Right atrium auricular region (tissue), 2 donors: ENCODE results near the gene BCAS1. TPM values are rescaled to one million over a fixed set of nuclear protein-coding genes. Genes with fewer than 3 reads are reported as not detected.

Source experiments
- DNase-seq: peaks from one replicate; pipeline ENCODE4 v3.0.0-alpha.2; 2019; ENCODE audit warnings: low spot score
- H3K27ac ChIP-seq, 2 donors: fragments of 200-600 bp; sonication (generic); 1 replicate in 1 of 2; 2 replicates in 1 of 2; pipeline ENCODE4 v1.5.1; 2016 to 2019
- H3K27me3 ChIP-seq, 2 donors: fragments of 200-600 bp; sonication (generic); one replicate each; pipeline versions ENCODE4 v1.5.1 to v1.6.0; 2017 to 2019
- H3K36me3 ChIP-seq: fragments of 200-600 bp; sonication (generic); one replicate; pipeline ENCODE4 v1.5.1; 2016
- H3K4me1 ChIP-seq, 2 donors: fragments of 200-600 bp; sonication (generic); one replicate each; pipeline versions ENCODE4 v1.5.1 to v1.6.0; 2017 to 2019
- H3K4me3 ChIP-seq, 2 donors: fragments of 200-600 bp; sonication (generic); 1 replicate in 1 of 2; 2 replicates in 1 of 2; pipeline ENCODE4 v1.5.1; 2017 to 2019; ENCODE audit warnings: mild to moderate bottlenecking in 1 of 2, moderate library complexity in 1 of 2
- H3K9me3 ChIP-seq, 2 donors: fragments of 200-600 bp; sonication (generic); one replicate each; pipeline ENCODE4 v1.5.1; 2019
- total RNA-seq, 2 donors: library from RNA; depleted of rRNA; stranded (reverse); fragments of >200 nt; gene quantifications; one replicate each; pipeline ENCODE4 v1.1.0, GENCODE V29; 2016
- TF ChIP-seq, protein P1 (sequence below), 2 donors: fragments of 200-600 bp; sonication (generic); IDR thresholded peaks; one replicate each; pipeline ENCODE4 v1.5.1; 2019; ENCODE audit warnings: antibody characterized with exemption in 2 of 2

The BCAS1 gene
- total RNA-seq, 2 donors from 2014 or later = not detected

GRCh38 chr20:54085910-54086309 is 15.5 kb upstream of the BCAS1 start:
- H3K4me3 ChIP-seq = no peak overlapping the region
- no peak for DNase-seq
- H3K27ac ChIP-seq = no peak overlapping the region

DNA sequence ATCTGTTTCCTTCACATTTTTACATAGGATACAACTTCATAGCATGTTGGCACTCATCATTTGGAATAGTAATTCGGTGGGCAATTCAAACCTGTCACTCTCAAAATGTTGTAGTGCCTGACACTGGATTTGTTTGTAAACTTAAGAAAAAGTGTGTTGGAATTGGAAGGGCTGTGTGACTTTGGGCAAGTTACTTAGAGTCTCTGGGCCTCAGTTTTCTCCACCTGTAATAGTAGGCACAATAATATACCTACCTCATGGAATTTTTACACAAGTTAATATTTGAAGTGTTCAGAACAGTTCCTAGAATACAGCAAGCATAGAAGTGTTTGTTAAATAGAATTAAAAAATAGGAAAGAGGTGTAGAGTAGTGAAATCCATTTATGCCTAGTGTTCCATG is 15.0 kb upstream of the BCAS1 start:
- H3K36me3 ChIP-seq = no peaks in the 10 kb centered on the region
- H3K4me3 ChIP-seq = no peak overlapping the region
- DNase-seq = no peak
- TF ChIP-seq, protein P1, sequence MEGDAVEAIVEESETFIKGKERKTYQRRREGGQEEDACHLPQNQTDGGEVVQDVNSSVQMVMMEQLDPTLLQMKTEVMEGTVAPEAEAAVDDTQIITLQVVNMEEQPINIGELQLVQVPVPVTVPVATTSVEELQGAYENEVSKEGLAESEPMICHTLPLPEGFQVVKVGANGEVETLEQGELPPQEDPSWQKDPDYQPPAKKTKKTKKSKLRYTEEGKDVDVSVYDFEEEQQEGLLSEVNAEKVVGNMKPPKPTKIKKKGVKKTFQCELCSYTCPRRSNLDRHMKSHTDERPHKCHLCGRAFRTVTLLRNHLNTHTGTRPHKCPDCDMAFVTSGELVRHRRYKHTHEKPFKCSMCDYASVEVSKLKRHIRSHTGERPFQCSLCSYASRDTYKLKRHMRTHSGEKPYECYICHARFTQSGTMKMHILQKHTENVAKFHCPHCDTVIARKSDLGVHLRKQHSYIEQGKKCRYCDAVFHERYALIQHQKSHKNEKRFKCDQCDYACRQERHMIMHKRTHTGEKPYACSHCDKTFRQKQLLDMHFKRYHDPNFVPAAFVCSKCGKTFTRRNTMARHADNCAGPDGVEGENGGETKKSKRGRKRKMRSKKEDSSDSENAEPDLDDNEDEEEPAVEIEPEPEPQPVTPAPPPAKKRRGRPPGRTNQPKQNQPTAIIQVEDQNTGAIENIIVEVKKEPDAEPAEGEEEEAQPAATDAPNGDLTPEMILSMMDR (IDR thresholded peaks at IDR 0.05) = no peak
- no peaks in the 10 kb centered on the region for H3K27me3 ChIP-seq
- no peaks in the 10 kb centered on the region for H3K4me1 ChIP-seq
- H3K27ac ChIP-seq = no peak overlapping the region
- no peaks in the 10 kb centered on the region for H3K9me3 ChIP-seq

More at GRCh38 chr20:54085910-54086309, 15.5 kb upstream of the BCAS1 start:
- H3K27me3 ChIP-seq = no peaks in the 10 kb centered on the region
- no peaks in the 10 kb centered on the region for H3K36me3 ChIP-seq
- H3K4me1 ChIP-seq = no peaks in the 10 kb centered on the region
- TF ChIP-seq, protein P1 (IDR thresholded peaks at IDR 0.05) = no peak
- no peaks in the 10 kb centered on the region for H3K9me3 ChIP-seq

DNA sequence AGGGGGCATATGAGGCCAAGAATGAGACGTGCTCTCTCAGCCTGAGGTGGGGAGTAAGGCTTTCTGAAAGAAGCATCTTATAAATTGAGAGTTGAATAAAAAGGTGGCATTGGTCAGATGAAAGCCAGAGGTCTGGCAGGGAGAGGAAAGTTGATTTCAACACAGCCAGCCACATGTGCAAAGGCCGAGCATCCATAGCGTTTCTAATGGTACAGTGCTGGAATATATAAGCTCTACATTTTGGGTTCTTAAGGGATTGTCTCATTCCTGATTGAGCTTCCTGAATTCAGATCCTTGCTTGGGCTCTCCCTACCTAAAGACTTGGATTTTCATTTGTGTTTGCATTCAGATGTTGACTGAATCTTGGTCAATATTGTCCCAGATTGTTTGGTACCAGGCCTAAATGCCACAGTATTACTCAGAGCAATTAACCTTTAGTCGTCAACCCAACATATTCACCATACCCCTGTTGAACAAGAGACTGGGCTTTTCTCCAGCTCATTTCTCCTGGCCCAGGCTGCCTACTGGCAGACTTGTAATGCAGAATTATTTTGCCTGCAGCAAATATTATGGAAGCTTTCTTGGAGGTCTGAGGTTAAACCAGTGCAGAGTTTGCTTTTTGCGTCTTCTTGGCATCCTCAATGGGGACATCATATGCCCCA is 14.5 kb upstream of the BCAS1 start:
- Histone ChIP-seq H3K4me3 (no peak overlapping the region), H3K9me3 (no peaks in the 10 kb centered on the region), H3K27me3 (no peaks in the 10 kb centered on the region), H3K36me3 (no peaks in the 10 kb centered on the region), H3K4me1 (no peaks in the 10 kb centered on the region), H3K27ac (no peak overlapping the region)
- DNase-seq = no peak
- TF ChIP-seq, protein P1 (IDR thresholded peaks at IDR 0.05) = no peak

- Histone ChIP-seq H3K4me3 (no peak overlapping the region), H3K9me3 (no peaks in the 10 kb centered on the region), H3K4me1 (no peaks in the 10 kb centered on the region), H3K27ac (no peak overlapping the region), H3K36me3 (no peaks in the 10 kb centered on the region), H3K27me3 (no peaks in the 10 kb centered on the region)
- TF ChIP-seq, protein P1 (IDR thresholded peaks at IDR 0.05) = no peak
- DNase-seq = no peak
These were observed 13.8 kb upstream of the BCAS1 start for GRCh38 chr20:54084193-54084592.

DNA sequence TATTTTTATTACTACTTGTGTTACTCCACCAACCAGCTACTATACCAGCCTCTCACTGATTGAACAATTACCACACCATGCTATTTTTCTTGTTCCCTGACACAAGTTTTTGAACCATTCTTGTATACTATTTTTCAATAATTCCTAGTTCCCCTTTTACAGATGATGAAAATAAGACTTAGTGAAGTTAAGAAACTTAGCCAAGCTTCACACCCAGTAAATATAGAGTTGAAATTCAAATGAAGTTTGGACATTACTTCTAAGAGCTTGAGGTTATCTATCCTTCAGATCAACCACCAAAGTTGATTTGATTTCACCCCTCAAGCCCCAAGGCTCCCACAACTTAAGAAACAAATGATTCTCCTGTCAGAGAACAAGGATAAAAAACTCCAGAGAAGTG is 13.1 kb upstream of the BCAS1 start:
- H3K36me3 ChIP-seq = no peaks in the 10 kb centered on the region
- no peaks in the 10 kb centered on the region for H3K4me1 ChIP-seq
- H3K9me3 ChIP-seq = no peaks in the 10 kb centered on the region
- no peak overlapping the region for H3K27ac ChIP-seq
- no peaks in the 10 kb centered on the region for H3K27me3 ChIP-seq
- no peak for DNase-seq
- TF ChIP-seq, protein P1 (IDR thresholded peaks at IDR 0.05) = no peak
- H3K4me3 ChIP-seq = no peak overlapping the region

GRCh38 chr20:54082100-54082499 is 11.7 kb upstream of the BCAS1 start:
- Histone ChIP-seq H3K27me3 (no peaks in the 10 kb centered on the region), H3K27ac (no peak overlapping the region), H3K4me3 (no peak overlapping the region), H3K9me3 (no peaks in the 10 kb centered on the region), H3K36me3 (no peaks in the 10 kb centered on the region), H3K4me1 (no peaks in the 10 kb centered on the region)
- TF ChIP-seq, protein P1 (IDR thresholded peaks at IDR 0.05) = no peak
- no peak for DNase-seq
